Muscle layer of duodenum (tissue), 2 donors: Measurements from ENCODE around the gene SFRP5.

Experiments used
- H3K27ac ChIP-seq: one replicate; pipeline ENCODE4 v1.7.0; 2013; ENCODE audit warnings: mild to moderate bottlenecking, low read length
- H3K27me3 ChIP-seq: one replicate; pipeline ENCODE4 v1.7.0; 2013; ENCODE audit warnings: low read depth, mild to moderate bottlenecking, control low read depth, low read length
- H3K36me3 ChIP-seq, 2 donors: one replicate each; pipeline ENCODE4 v1.7.0; 2013; ENCODE audit warnings: low read length in 2 of 2, control low read depth in 1 of 2, mild to moderate bottlenecking in 1 of 2; ENCODE audit not compliant: insufficient read depth in 2 of 2, control insufficient read depth in 1 of 2
- H3K4me1 ChIP-seq, 2 donors: one replicate each; pipeline ENCODE4 v1.7.0; 2013; ENCODE audit warnings: low read length in 2 of 2, mild to moderate bottlenecking in 2 of 2, control low read depth in 1 of 2, moderate library complexity in 1 of 2; ENCODE audit not compliant: insufficient read depth in 2 of 2, control insufficient read depth in 1 of 2
- H3K4me3 ChIP-seq, 2 donors: one replicate each; pipeline ENCODE4 v1.7.0; 2013; ENCODE audit warnings: low read length in 2 of 2, low read depth in 1 of 2, mild to moderate bottlenecking in 1 of 2
- H3K9me3 ChIP-seq, 2 donors: one replicate each; pipeline ENCODE4 v1.7.0; 2013; ENCODE audit warnings: low read length in 2 of 2, control low read depth in 1 of 2, mild to moderate bottlenecking in 1 of 2; ENCODE audit not compliant: control insufficient read depth in 1 of 2
- donor health status: healthy.

The SFRP5 gene

GRCh38 chr10:97744405-97745035 lies 27.3 kb downstream of the SFRP5 start:
- Histone ChIP-seq H3K4me3 (no peak overlapping the region), H3K36me3 (peaks cover 61 to 62% of the 10 kb centered on the region in 2 donors), H3K4me1 (peaks cover 0 to 5% of the 10 kb centered on the region in 2 donors), H3K27me3 (no peaks in the 10 kb centered on the region), H3K9me3 (no peaks in the 10 kb centered on the region), H3K27ac (no peak overlapping the region)

GRCh38 chr10:97743169-97743943 lies 28.4 kb downstream of the SFRP5 start:
- Histone ChIP-seq H3K4me3 (no peak overlapping the region), H3K36me3 (peaks cover 51 to 52% of the 10 kb centered on the region in 2 donors), H3K27me3 (no peaks in the 10 kb centered on the region), H3K27ac (no peak overlapping the region), H3K4me1 (peaks cover 0 to 10% of the 10 kb centered on the region in 2 donors), H3K9me3 (no peaks in the 10 kb centered on the region)

- Histone ChIP-seq H3K4me3 (no peak overlapping the region), H3K4me1 (peaks cover 5 to 16% of the 10 kb centered on the region in 2 donors), H3K27ac (no peak overlapping the region), H3K27me3 (no peaks in the 10 kb centered on the region), H3K9me3 (no peaks in the 10 kb centered on the region), H3K36me3 (peaks cover 34 to 36% of the 10 kb centered on the region in 2 donors)
These were observed 31.2 kb downstream of the SFRP5 start for GRCh38 chr10:97740613-97741012.

GRCh38 chr10:97738616-97739015 lies 33.2 kb downstream of the SFRP5 start:
- no peaks in the 10 kb centered on the region for H3K27me3 ChIP-seq
- H3K4me1 ChIP-seq = peaks cover 5 to 16% of the 10 kb centered on the region in 2 donors
- H3K36me3 ChIP-seq = peaks cover 15 to 21% of the 10 kb centered on the region in 2 donors
- no peak overlapping the region for H3K4me3 ChIP-seq
- H3K27ac ChIP-seq = no peak overlapping the region
- no peaks in the 10 kb centered on the region for H3K9me3 ChIP-seq

GRCh38 chr10:97737770-97738265 lies 34.0 kb downstream of the SFRP5 start:
- Histone ChIP-seq H3K4me3 (peak overlapping the region; percentile 79 to 81), H3K27ac (peak overlapping the region; percentile 91), H3K36me3 (peaks cover 8 to 13% of the 10 kb centered on the region in 2 donors), H3K4me1 (peaks cover 5 to 16% of the 10 kb centered on the region in 2 donors), H3K27me3 (no peaks in the 10 kb centered on the region), H3K9me3 (no peaks in the 10 kb centered on the region)

GRCh38 chr10:97736902-97737769 lies 34.7 kb downstream of the SFRP5 start, which contains the start of gene ZFYVE27:
Gene ZFYVE27, plus strand, starts transcription at chr10:97737128. Its CDS starts 1,350 bp downstream, at chr10:97738478.
- Histone ChIP-seq H3K36me3 (peaks cover 8 to 12% of the 10 kb centered on the region in 2 donors), H3K4me3 (peak within 1 kb of the TSS; percentile 79 to 81), H3K27ac (peak within 1 kb of the TSS; percentile 91), H3K27me3 (no peaks in the 10 kb centered on the region), H3K4me1 (peaks cover 5 to 17% of the 10 kb centered on the region in 2 donors), H3K9me3 (no peaks in the 10 kb centered on the region)

GRCh38 chr10:97736403-97736901 lies 35.3 kb downstream of the SFRP5 start:
- Histone ChIP-seq H3K27ac (no peak overlapping the region), H3K27me3 (no peaks in the 10 kb centered on the region), H3K36me3 (peaks cover 8 to 12% of the 10 kb centered on the region in 2 donors), H3K9me3 (no peaks in the 10 kb centered on the region), H3K4me1 (peaks cover 5 to 24% of the 10 kb centered on the region in 2 donors), H3K4me3 (peak overlapping the region; percentile 79 to 81)

GRCh38 chr10:97734021-97734420 lies 37.8 kb downstream of the SFRP5 start:
- Histone ChIP-seq H3K27ac (no peak overlapping the region), H3K4me1 (peaks cover 5 to 22% of the 10 kb centered on the region in 2 donors), H3K27me3 (no peaks in the 10 kb centered on the region), H3K36me3 (no peaks in the 10 kb centered on the region), H3K9me3 (no peaks in the 10 kb centered on the region), H3K4me3 (no peak overlapping the region)

GRCh38 chr10:97733256-97733655 lies 38.5 kb downstream of the SFRP5 start:
- Histone ChIP-seq H3K27me3 (no peaks in the 10 kb centered on the region), H3K27ac (no peak overlapping the region), H3K4me1 (peaks cover 5 to 16% of the 10 kb centered on the region in 2 donors), H3K36me3 (no peaks in the 10 kb centered on the region), H3K4me3 (no peak overlapping the region), H3K9me3 (no peaks in the 10 kb centered on the region)

- Histone ChIP-seq H3K4me3 (no peak overlapping the region), H3K4me1 (peaks cover 0 to 11% of the 10 kb centered on the region in 2 donors), H3K27ac (no peak overlapping the region), H3K27me3 (no peaks in the 10 kb centered on the region), H3K36me3 (no peaks in the 10 kb centered on the region), H3K9me3 (no peaks in the 10 kb centered on the region)
These were observed 39.8 kb downstream of the SFRP5 start for GRCh38 chr10:97732052-97732359.
